HG03159 (cell line): ENCODE results near the gene RPL23.
A peak's percentile ranks its signal among the peaks of the same experiment; 100 is the strongest.

Experiments
- ATAC-seq: cut with Tn5 transposase; IDR thresholded peaks from one replicate; pipeline ENCODE4 v1.9.1; 2021; ENCODE audit warnings: mild to moderate bottlenecking, moderate library complexity; ENCODE audit not compliant: unreplicated experiment

Gene RPL23

GRCh38 chr17:38800237-38800760 lies 53.2 kb downstream of the RPL23 start:
- ATAC-seq, result no peak

GRCh38 chr17:38799501-38800236 lies 53.9 kb downstream of the RPL23 start, which contains the start of gene PIP4K2B:
Gene PIP4K2B (minus strand): TSS chr17:38799556. CDS start chr17:38799424, 132 bp downstream.
- peak; percentile 79 for ATAC-seq

DNA sequence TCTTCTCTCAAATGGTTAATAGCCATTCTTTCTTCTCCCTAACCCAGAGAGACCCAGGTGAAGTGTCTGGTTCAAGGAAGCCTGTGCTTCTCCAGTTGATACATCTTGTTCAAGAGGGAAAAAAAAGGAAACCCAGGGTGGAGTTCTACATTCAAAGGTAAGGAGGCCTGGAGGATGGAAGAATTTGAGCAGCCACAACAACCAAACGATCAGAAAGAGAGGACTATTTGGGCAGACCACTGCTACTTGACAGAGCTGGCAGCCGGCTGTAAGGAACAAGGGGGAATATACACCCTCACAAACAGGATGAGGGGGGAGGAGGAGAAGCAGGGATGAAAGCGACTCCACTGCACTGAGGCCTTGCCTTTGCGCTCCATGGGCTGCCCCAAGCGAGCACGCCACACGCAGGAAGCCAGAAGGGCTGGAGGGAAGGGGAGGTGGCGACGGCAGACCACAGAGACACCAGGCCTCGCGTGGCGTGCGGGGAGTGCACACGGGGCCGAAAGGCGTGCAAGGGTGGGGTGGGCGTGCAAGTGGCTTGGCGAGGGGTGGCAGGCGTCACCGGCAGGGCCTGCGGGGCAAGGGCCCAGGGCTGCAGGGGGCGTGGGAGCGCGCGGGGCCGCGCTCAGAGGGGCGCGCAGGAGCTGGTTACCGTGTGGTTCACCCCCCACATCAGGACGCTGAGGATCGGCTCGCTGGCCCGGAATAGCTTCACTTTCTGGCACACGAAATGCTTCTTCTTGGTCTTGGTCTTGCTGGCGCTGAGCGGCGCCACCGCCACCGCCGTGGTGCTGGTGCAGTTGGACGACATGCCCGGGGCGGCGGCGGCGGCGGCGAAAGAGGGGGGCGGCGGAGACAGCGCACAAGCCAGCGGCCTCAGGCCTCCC lies 54.7 kb downstream of the RPL23 start:
- peak; percentile 32 for ATAC-seq
